A549 (cell line): Measurements from ENCODE around the gene PRXL2A.

Experiments
- CBX8 ChIP-seq: fragments of 200-600 bp; sonication (generic); IDR thresholded peaks from 2 replicates; pipeline ENCODE4 v1.6.1; 2016
- KDM1A ChIP-seq: fragments of 200-600 bp; sonication (generic); IDR thresholded peaks from 2 replicates; pipeline ENCODE4 v1.6.1; 2016; ENCODE audit warnings: low read depth, mild to moderate bottlenecking
- NFE2L2 ChIP-seq: fragments of 150-350 bp; conservative IDR thresholded peaks from 2 replicates; pipeline ENCODE4 v1.6.1; 2014; ENCODE audit warnings: low read length
- PHF8 ChIP-seq: fragments of 200-600 bp; sonication (generic); IDR thresholded peaks from 2 replicates; pipeline ENCODE4 v1.6.1; 2016; ENCODE audit warnings: low read depth, mild to moderate bottlenecking, antibody characterized with exemption, moderate library complexity, borderline replicate concordance
- POLR2A ChIP-seq: IDR thresholded peaks from 2 replicates; pipeline ENCODE4 v1.6.1; 2012; ENCODE audit warnings: mild to moderate bottlenecking, low read length
- POLR2AphosphoS2 ChIP-seq: conservative IDR thresholded peaks from 2 replicates; pipeline ENCODE4 v1.6.1; 2012; ENCODE audit warnings: low read length, improper control_type of control experiment, inconsistent platforms
- RAD21 ChIP-seq, 2 experiments: fragments of >200 bp in 1 of 2; sonication (Bioruptor Twin) in 1 of 2; formaldehyde crosslinking in 1 of 2; IDR thresholded peaks in 1 of 2; conservative IDR thresholded peaks in 1 of 2; 2 replicates in 1 of 2; 3 replicates in 1 of 2; pipeline ENCODE4 v1.6.1; 2012 to 2018; ENCODE audit warnings: inconsistent platforms in 1 of 2
- RFX5 ChIP-seq: fragments of 450-650 bp; IDR thresholded peaks from 2 replicates; pipeline ENCODE4 v1.7.1; 2014; ENCODE audit warnings: antibody characterized with exemption, mild to moderate bottlenecking, moderate library complexity
- SMC3 ChIP-seq: fragments of >200 bp; sonication (Bioruptor Twin); formaldehyde crosslinking; IDR thresholded peaks from 3 replicates; pipeline ENCODE4 v1.6.1; 2018; ENCODE audit warnings: inconsistent platforms
- ZSCAN20 ChIP-seq: fragments of 250-450 bp; sonication (Bioruptor Pico); IDR thresholded peaks from 2 replicates; pipeline ENCODE4 v1.8.0; 2022; ENCODE audit warnings: mild to moderate bottlenecking, moderate library complexity
- TF ChIP-seq, protein P1 (sequence below): fragments of >200 bp; sonication (Bioruptor Twin); formaldehyde crosslinking; IDR thresholded peaks from 3 replicates; pipeline ENCODE4 v1.5.1; 2016
- TF ChIP-seq, protein P2 (sequence below): fragments of 200-600 bp; sonication (generic); IDR thresholded peaks from 2 replicates; pipeline ENCODE4 v1.6.1; 2016; ENCODE audit warnings: antibody characterized with exemption, mild to moderate bottlenecking, moderate library complexity
- TF ChIP-seq, protein P3 (sequence below): fragments of 450-650 bp; IDR thresholded peaks from 2 replicates; pipeline ENCODE4 v1.6.1; 2014; ENCODE audit warnings: antibody characterized with exemption
- TF ChIP-seq, protein P4 (sequence below): fragments of 250-450 bp; sonication (Bioruptor Pico); IDR thresholded peaks from 2 replicates; pipeline ENCODE4 v1.5.0; 2021; ENCODE audit warnings: mild to moderate bottlenecking, moderate library complexity, borderline replicate concordance

DNA sequence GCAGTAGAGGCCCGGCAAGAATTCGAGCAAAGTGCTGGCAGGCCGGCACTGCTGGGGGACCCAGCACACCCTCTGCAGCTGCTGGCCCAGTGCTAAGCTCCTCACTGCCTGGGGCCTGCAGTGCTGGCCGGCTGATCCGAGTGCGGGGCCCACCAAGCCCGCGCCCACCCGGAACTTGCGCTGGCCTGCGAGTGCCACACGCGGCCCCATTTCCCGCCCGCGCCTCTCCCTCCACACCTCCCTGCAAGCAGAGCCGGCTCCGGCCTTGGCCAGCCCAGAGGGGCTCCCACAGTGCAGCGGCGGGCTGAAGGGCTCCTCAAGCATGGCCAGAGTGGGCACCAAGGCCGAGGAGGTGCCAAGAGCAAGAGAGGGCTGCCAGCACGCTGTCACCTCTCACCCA is 48.7 kb upstream of the PRXL2A start:
- TF ChIP-seq, protein P1, sequence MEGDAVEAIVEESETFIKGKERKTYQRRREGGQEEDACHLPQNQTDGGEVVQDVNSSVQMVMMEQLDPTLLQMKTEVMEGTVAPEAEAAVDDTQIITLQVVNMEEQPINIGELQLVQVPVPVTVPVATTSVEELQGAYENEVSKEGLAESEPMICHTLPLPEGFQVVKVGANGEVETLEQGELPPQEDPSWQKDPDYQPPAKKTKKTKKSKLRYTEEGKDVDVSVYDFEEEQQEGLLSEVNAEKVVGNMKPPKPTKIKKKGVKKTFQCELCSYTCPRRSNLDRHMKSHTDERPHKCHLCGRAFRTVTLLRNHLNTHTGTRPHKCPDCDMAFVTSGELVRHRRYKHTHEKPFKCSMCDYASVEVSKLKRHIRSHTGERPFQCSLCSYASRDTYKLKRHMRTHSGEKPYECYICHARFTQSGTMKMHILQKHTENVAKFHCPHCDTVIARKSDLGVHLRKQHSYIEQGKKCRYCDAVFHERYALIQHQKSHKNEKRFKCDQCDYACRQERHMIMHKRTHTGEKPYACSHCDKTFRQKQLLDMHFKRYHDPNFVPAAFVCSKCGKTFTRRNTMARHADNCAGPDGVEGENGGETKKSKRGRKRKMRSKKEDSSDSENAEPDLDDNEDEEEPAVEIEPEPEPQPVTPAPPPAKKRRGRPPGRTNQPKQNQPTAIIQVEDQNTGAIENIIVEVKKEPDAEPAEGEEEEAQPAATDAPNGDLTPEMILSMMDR, result no peak
- TF ChIP-seq, protein P2, sequence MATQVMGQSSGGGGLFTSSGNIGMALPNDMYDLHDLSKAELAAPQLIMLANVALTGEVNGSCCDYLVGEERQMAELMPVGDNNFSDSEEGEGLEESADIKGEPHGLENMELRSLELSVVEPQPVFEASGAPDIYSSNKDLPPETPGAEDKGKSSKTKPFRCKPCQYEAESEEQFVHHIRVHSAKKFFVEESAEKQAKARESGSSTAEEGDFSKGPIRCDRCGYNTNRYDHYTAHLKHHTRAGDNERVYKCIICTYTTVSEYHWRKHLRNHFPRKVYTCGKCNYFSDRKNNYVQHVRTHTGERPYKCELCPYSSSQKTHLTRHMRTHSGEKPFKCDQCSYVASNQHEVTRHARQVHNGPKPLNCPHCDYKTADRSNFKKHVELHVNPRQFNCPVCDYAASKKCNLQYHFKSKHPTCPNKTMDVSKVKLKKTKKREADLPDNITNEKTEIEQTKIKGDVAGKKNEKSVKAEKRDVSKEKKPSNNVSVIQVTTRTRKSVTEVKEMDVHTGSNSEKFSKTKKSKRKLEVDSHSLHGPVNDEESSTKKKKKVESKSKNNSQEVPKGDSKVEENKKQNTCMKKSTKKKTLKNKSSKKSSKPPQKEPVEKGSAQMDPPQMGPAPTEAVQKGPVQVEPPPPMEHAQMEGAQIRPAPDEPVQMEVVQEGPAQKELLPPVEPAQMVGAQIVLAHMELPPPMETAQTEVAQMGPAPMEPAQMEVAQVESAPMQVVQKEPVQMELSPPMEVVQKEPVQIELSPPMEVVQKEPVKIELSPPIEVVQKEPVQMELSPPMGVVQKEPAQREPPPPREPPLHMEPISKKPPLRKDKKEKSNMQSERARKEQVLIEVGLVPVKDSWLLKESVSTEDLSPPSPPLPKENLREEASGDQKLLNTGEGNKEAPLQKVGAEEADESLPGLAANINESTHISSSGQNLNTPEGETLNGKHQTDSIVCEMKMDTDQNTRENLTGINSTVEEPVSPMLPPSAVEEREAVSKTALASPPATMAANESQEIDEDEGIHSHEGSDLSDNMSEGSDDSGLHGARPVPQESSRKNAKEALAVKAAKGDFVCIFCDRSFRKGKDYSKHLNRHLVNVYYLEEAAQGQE, result no peak
- TF ChIP-seq POLR2A (no peak), KDM1A (no peak), NFE2L2 (no peak), RFX5 (no peak), POLR2AphosphoS2 (no peak), SMC3 (no peak), PHF8 (no peak), ZSCAN20 (CRISPR knock-in tag) (no peak), CBX8 (no peak), RAD21 (conservative IDR thresholded peaks at IDR 0.05 in 1 of 2, IDR thresholded peaks at IDR 0.05 in 1 of 2) (no peak)
- TF ChIP-seq, protein P3, sequence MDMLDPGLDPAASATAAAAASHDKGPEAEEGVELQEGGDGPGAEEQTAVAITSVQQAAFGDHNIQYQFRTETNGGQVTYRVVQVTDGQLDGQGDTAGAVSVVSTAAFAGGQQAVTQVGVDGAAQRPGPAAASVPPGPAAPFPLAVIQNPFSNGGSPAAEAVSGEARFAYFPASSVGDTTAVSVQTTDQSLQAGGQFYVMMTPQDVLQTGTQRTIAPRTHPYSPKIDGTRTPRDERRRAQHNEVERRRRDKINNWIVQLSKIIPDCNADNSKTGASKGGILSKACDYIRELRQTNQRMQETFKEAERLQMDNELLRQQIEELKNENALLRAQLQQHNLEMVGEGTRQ, result no peak
- TF ChIP-seq, protein P4, sequence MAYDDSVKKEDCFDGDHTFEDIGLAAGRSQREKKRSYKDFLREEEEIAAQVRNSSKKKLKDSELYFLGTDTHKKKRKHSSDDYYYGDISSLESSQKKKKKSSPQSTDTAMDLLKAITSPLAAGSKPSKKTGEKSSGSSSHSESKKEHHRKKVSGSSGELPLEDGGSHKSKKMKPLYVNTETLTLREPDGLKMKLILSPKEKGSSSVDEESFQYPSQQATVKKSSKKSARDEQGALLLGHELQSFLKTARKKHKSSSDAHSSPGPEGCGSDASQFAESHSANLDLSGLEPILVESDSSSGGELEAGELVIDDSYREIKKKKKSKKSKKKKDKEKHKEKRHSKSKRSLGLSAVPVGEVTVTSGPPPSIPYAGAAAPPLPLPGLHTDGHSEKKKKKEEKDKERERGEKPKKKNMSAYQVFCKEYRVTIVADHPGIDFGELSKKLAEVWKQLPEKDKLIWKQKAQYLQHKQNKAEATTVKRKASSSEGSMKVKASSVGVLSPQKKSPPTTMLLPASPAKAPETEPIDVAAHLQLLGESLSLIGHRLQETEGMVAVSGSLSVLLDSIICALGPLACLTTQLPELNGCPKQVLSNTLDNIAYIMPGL (CRISPR knock-in tag), result no peak
